Central memory CD8-positive, alpha-beta T cell (primary cell): Measurements from ENCODE around the gene PTN.
"Not testable (repeated sequence)": the region's sequence is repeated elsewhere in the genome, so short reads cannot be mapped to it uniquely, and the experiment has no call there.

Experiments used
- ATAC-seq: fragments of 150-1000 bp; cut with Tn5 transposase; replicated peaks from 2 replicates; pipeline ENCODE4 v1.10.0; 2022; ENCODE audit warnings: mild to moderate bottlenecking, moderate FRiP score, moderate number of reproducible peaks; ENCODE audit not compliant: poor library complexity, severe bottlenecking; ENCODE audit errors: extremely low read depth
- DNase-seq, 2 donors: peaks; one replicate each; pipeline ENCODE4 v3.0.0; 2021; ENCODE audit warnings: low spot score in 2 of 2
- H3K27ac Mint-ChIP-seq: one replicate; pipeline ENCODE4 v1.8.0; 2022; ENCODE audit warnings: low read depth, mild to moderate bottlenecking, moderate library complexity, mixed read lengths
- H3K27me3 Mint-ChIP-seq: one replicate; pipeline ENCODE4 v1.8.0; 2022; ENCODE audit warnings: mixed read lengths
- H3K36me3 Mint-ChIP-seq: one replicate; pipeline ENCODE4 v1.8.0; 2022; ENCODE audit warnings: mild to moderate bottlenecking, moderate library complexity, mixed read lengths; ENCODE audit not compliant: insufficient read depth
- H3K4me1 Mint-ChIP-seq: one replicate; pipeline ENCODE4 v1.8.0; 2022; ENCODE audit warnings: mixed read lengths
- H3K4me3 Mint-ChIP-seq: one replicate; pipeline ENCODE4 v1.8.0; 2022; ENCODE audit warnings: mild to moderate bottlenecking, moderate library complexity, mixed read lengths
- H3K9me3 Mint-ChIP-seq: one replicate; pipeline ENCODE4 v1.8.0; 2022; ENCODE audit warnings: mixed read lengths

PTN gene

DNA sequence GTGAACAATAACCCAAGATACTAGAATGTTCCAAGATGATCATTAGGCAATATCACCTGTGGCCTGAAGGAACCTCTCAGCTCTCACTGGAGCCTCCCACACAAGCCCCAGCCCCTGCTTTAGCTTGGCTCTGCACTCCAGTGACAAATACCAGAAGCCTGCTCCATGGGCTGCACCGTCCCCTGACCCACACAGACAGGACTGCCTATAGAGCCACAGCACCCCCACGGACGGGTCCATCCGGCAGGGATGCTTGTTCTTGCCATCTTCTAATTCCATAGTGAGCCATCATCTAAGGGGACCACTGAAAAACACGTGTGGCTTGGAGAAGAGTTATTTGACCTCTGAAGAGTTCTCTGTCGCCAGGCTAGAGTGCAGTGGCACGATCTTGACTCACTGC, 100.9 kb downstream of the PTN start:
- Mint-ChIP-seq H3K36me3 (no peaks in the 10 kb centered on the region), H3K27me3 (no peaks in the 10 kb centered on the region), H3K4me3 (no peak overlapping the region), H3K4me1 (no peaks in the 10 kb centered on the region), H3K9me3 (peaks cover 11% of the 10 kb centered on the region), H3K27ac (no peak overlapping the region)
- DNase-seq: no peak
- ATAC-seq: no peak

DNA sequence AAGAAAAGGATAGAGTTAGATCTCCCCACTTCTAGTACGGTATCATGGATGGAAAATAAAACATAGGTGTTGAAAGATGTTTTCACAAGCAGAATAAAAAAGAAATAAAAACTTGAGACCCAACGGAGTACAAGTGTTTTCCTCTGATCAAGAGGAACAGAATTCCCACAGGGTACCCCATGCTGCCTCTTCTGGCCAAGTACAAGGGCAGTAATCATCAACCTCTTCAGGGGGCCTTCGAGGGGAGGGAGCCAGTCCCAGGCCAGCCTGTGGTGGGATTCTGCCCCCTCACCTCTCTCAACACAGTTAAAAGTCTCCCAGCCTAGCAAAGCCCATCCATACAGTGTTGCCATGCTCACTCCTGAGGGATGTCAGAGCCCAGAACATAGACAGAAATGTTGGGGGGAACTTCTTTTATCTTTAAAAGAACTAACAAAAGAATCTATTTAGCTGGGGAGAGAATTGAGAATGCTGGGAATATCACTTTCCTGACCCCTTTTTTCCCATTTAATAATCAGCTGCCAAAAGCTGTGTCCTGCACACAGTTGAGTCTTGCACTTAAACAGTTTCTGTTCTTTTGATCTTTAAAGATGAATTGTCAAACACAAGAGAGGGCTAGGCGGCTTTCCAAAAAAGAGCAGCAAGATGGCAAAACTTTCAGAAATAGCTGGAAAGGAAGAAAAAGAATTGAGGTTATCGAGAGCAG, 101.7 kb downstream of the PTN start:
- Mint-ChIP-seq H3K9me3 (peaks cover 7% of the 10 kb centered on the region), H3K4me3 (no peak overlapping the region), H3K36me3 (no peaks in the 10 kb centered on the region), H3K27me3 (no peaks in the 10 kb centered on the region), H3K4me1 (no peaks in the 10 kb centered on the region), H3K27ac (no peak overlapping the region)
- DNase-seq (no peak), ATAC-seq (no peak)

DNA sequence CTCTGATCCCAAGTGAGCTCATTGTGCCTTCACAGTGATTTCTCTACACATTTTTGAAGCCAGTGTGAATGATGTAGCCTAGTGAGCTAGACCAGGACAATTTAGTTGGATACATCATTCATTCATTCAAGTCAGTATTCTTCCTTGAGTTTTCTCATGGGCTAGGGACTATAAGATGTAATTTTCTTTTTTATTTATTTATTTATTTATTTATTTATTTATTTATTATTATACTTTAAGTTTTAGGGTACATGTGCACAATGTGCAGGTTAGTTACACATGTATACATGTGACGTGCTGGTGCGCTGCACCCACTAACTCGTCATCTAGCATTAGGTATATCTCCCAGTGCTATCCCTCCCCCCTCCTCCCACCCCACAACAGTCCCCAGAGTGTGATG, 104.3 kb downstream of the PTN start:
- H3K4me1 Mint-ChIP-seq, H3K4me3 Mint-ChIP-seq, H3K27ac Mint-ChIP-seq, DNase-seq, ATAC-seq, H3K36me3 Mint-ChIP-seq, H3K27me3 Mint-ChIP-seq: not testable (repeated sequence)
- H3K9me3 Mint-ChIP-seq: peaks cover 18% of the 10 kb centered on the region

DNA sequence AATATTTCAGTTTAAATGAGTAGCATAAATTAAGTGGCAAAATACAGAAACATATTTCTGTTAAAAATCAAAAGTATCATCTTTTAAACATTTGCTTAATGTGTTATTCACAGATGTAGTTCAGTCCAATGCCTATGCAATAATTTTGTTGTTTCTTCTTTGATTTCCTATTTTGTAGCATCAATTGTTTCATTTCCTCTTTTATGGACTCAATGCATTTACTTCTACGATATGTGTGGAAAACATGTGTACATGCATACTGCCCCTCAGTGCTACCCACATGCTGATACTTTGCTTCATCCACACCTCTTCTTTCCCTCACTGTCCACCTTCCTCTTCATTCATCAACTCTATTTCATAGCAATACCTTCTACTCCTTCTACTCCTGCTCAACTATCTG, 108.1 kb downstream of the PTN start:
- ATAC-seq (no peak), DNase-seq (no peak)
- no peak overlapping the region for H3K4me3 Mint-ChIP-seq
- H3K9me3 Mint-ChIP-seq: peaks cover 24% of the 10 kb centered on the region
- H3K27me3 Mint-ChIP-seq: no peaks in the 10 kb centered on the region
- H3K4me1 Mint-ChIP-seq: no peaks in the 10 kb centered on the region
- H3K27ac Mint-ChIP-seq: no peak overlapping the region
- H3K36me3 Mint-ChIP-seq: no peaks in the 10 kb centered on the region

DNA sequence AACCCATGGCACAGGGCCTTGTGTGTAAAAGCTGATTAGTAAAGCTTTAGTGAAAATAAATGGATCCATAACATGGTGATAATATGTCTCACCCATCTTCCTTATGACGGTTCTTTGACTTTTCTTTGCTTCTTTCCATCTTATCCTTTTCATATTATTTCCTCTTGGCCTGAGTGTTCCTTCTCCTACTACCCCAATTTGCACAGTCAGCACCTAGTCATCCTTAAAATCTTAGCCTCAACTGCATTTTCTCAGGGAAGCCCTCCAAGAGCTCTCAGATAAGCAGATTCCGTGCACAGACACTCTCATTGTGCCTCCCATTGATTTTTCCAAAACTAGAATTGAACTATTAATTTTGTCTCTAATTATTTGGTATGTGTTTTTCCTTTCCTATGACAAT, 112.4 kb downstream of the PTN start:
- no peak overlapping the region for H3K27ac Mint-ChIP-seq
- no peak overlapping the region for H3K4me3 Mint-ChIP-seq
- ATAC-seq (no peak), DNase-seq (no peak)
- peaks cover 18% of the 10 kb centered on the region for H3K9me3 Mint-ChIP-seq
- no peaks in the 10 kb centered on the region for H3K36me3 Mint-ChIP-seq
- H3K4me1 Mint-ChIP-seq: no peaks in the 10 kb centered on the region
- no peaks in the 10 kb centered on the region for H3K27me3 Mint-ChIP-seq

DNA sequence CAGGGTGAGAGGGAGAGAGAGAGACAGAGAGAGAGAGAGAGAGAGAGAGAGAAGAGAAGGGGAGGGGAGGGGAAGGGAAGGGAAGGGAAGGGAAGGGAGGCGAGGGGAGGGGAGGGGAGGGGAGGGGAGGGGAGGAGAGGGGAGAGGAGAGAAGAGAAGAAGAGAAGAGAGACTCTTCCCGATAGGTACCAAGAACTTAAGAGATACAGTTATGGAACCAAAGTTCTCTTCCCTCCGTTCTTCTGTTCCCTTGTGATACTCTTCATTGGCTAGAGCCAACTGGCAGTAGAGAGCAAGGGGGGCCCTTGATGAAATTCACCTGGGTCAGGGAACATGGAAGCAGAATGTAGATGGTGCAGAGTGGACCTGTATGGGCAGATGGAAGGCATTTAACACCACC, 122.1 kb downstream of the PTN start:
- no peak for DNase-seq
- Mint-ChIP-seq H3K27ac (no peak overlapping the region), H3K9me3 (peaks cover 23% of the 10 kb centered on the region), H3K4me3 (no peak overlapping the region), H3K4me1 (no peaks in the 10 kb centered on the region), H3K36me3 (no peaks in the 10 kb centered on the region), H3K27me3 (no peaks in the 10 kb centered on the region)
- ATAC-seq: no peak

DNA sequence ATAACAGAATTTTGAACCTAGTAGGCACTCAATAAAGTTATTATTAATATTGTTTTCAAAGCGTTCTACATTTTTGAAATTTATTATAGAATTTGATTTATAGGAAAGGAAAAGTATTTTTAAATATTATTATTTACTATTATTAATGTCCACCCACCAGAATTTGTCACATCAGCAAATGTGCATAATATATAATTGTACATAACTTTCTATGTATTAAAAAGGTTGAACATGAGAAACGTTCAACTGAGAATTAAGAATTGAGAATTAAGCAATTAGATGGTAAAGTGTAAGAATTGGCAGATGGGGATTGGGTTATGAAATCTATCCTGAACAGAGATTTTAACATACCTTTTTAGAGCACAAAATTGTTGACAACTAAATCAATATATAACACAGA, 129.8 kb downstream of the PTN start:
- no peak overlapping the region for H3K4me3 Mint-ChIP-seq
- ATAC-seq (no peak), DNase-seq (no peak)
- peaks cover 16% of the 10 kb centered on the region for H3K9me3 Mint-ChIP-seq
- H3K4me1 Mint-ChIP-seq: no peaks in the 10 kb centered on the region
- H3K36me3 Mint-ChIP-seq: peaks cover 3% of the 10 kb centered on the region
- no peak overlapping the region for H3K27ac Mint-ChIP-seq
- H3K27me3 Mint-ChIP-seq: no peaks in the 10 kb centered on the region

DNA sequence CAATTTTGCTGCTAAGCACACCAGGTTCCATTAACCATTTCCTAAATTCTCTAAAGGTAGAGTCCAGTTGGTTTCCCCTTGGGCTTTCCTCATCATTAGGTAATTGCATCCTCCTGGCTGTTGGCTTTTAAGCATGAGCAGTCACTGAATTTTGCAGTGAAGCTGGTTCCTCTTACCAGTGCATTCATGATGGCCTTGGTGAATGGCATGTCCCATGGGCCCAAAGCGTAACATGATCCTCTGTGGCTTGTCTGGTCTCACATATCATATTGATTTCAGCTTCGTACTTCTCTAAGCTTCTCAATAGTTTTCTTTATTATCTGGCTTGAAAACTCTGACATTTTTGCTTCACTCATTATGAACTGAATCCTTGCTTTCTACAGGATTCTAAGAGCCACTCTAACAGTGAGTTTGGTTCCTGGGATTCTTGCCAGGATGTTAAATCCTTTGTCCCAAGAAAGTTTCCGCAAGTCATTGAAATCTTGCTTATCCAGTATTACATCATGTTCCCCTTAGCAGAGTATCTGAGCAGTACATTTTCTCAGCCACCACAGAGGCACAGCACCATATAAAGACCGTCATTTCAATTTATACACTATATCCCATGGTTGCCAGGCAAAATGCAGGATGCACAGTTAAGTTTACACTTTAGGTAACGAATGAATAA, 134.2 kb downstream of the PTN start:
- Mint-ChIP-seq H3K36me3 (peaks cover 3% of the 10 kb centered on the region), H3K27me3 (no peaks in the 10 kb centered on the region), H3K27ac (no peak overlapping the region), H3K4me3 (no peak overlapping the region), H3K9me3 (peaks cover 22% of the 10 kb centered on the region), H3K4me1 (no peaks in the 10 kb centered on the region)
- ATAC-seq (no peak), DNase-seq (no peak)

DNA sequence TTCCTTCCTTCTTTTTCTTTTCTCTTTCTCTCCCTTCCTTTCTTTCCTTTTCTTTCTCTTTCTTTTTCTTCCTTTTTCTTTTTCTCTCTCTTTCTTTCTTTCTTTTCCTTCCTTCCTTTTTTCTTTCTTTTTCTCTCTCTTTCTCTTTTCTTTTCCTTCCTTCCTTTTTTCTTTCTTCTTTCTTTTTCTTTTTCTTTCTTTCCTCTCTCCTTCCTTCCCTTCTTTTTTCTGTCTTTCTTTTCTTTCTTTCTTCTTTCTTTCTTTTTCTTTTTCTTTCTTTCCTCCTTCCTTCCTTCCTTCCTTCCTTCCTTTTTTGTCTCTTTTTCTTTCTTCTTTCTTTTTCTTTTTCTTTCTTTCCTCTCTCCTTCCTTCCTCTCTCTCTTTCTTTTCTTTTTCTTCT, 136.8 kb downstream of the PTN start:
- H3K27me3 Mint-ChIP-seq: no peaks in the 10 kb centered on the region
- no peak for ATAC-seq
- no peak overlapping the region for H3K27ac Mint-ChIP-seq
- no peak for DNase-seq
- H3K4me1 Mint-ChIP-seq: no peaks in the 10 kb centered on the region
- H3K9me3 Mint-ChIP-seq: peaks cover 18% of the 10 kb centered on the region
- no peak overlapping the region for H3K4me3 Mint-ChIP-seq
- H3K36me3 Mint-ChIP-seq: peaks cover 3% of the 10 kb centered on the region

DNA sequence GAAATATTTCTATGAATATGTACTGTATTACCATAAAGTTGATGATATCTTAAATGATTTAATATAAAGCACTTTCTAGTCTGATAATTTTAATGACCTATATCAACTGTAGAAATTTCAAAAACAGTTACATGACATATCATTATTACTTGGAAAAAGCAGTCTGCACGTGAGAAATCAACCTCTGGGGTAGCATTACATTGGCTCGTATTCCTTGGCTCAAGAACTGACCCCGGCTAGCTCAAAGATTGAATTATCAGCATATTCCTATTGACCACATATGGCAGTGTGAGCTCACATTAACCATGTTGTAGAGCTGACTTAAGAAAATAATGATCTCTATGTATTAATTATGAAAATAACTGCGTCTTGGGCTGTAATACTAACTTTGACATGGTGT, 139.3 kb downstream of the PTN start:
- Mint-ChIP-seq H3K27ac (no peak overlapping the region), H3K36me3 (no peaks in the 10 kb centered on the region), H3K9me3 (peaks cover 25% of the 10 kb centered on the region), H3K27me3 (no peaks in the 10 kb centered on the region), H3K4me1 (no peaks in the 10 kb centered on the region), H3K4me3 (no peak overlapping the region)
- DNase-seq: no peak
- ATAC-seq: no peak

DNA sequence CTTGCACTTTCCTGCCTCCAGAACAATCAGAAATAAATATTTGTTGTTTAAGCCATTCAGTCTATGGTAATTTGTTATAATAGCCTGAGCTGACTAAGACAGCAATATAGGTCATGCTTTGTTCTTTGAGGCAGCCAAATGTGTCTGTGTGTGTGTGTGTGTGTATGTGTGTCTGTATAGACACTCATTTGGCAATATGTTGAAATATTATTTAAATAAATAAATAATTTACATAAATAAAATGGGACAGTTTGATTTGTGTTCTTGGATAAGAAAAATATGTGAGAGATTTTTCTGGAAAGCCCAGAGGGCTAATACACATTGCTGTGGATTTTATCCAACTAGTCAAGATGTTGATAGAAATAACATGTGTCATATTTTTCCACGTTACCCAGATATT, 140.2 kb downstream of the PTN start:
- no peak overlapping the region for H3K4me3 Mint-ChIP-seq
- no peak for DNase-seq
- peaks cover 27% of the 10 kb centered on the region for H3K9me3 Mint-ChIP-seq
- no peaks in the 10 kb centered on the region for H3K4me1 Mint-ChIP-seq
- no peak for ATAC-seq
- H3K27me3 Mint-ChIP-seq: no peaks in the 10 kb centered on the region
- H3K36me3 Mint-ChIP-seq: no peaks in the 10 kb centered on the region
- H3K27ac Mint-ChIP-seq: no peak overlapping the region

DNA sequence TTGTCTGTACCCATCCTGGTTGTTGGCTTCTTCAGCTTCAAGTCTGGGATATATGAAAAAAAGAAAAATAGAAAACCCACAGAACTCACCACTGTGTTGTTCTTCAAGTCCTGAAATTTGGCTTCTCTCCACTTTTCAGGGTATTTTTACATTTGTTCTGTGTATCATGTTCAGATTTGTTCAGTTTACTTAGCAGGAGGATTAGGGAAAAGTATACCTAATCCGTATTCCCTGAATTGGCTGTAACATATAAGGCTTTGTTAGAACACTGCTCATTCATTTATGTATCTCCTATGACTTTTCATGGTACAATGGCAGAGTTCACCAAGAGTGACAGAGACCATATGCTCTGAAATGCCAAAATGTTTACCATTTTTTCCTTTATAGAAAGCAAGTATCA, 146.9 kb downstream of the PTN start:
- H3K4me3 Mint-ChIP-seq: no peak overlapping the region
- DNase-seq (no peak), ATAC-seq (no peak)
- H3K27me3 Mint-ChIP-seq: no peaks in the 10 kb centered on the region
- H3K4me1 Mint-ChIP-seq: no peaks in the 10 kb centered on the region
- no peak overlapping the region for H3K27ac Mint-ChIP-seq
- no peaks in the 10 kb centered on the region for H3K36me3 Mint-ChIP-seq
- peaks cover 16% of the 10 kb centered on the region for H3K9me3 Mint-ChIP-seq

DNA sequence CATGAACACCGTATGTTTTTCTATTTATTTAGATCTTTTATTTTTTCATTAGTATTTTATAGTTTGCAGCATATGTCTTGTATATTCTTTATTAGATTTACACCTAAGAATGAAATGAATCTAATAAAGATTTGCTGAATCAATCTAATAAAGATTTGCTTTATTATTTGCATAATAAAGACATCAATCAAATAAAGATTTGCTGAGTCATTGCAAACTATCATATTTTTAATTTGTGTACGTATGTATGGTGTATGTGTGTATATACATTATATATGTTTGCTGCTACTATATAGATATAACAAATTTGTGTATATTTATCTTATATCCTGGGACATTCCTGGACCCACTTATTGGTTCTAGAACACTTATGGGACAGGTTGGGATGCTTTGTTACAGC, 147.5 kb downstream of the PTN start:
- no peak for ATAC-seq

More for the DNA sequence above, 147.5 kb downstream of the PTN start:
- DNase-seq: no peak
- Mint-ChIP-seq H3K36me3 (no peaks in the 10 kb centered on the region), H3K9me3 (peaks cover 11% of the 10 kb centered on the region), H3K27me3 (no peaks in the 10 kb centered on the region), H3K4me1 (no peaks in the 10 kb centered on the region), H3K4me3 (no peak overlapping the region), H3K27ac (no peak overlapping the region)
